ENCODE measurements around the gene ADCY9.
"Not testable (repeated sequence)": the region's sequence is repeated elsewhere in the genome, so short reads cannot be mapped to it uniquely, and the experiment has no call there.

ADCY9 gene

GRCh38 chr16:4056161-4057105, 59.8 kb downstream of the ADCY9 start:
- H3K27me3 ChIP-seq (replicated peaks; ENCODE audit: control insufficient read depth, insufficient read depth, low read length, poor library complexity, severe bottlenecking), result no peaks in the 10 kb centered on the region
- no peak overlapping the region for H3K27ac ChIP-seq (ENCODE audit: insufficient read depth, low read length, poor library complexity, severe bottlenecking)
- no peak overlapping the region for H3K4me3 ChIP-seq (ENCODE audit: insufficient read depth, low read depth, low read length, poor library complexity, severe bottlenecking)
- peaks cover 8% of the 10 kb centered on the region for H3K4me1 ChIP-seq (ENCODE audit: control insufficient read depth, insufficient read depth, low read length, poor library complexity, severe bottlenecking)
- H3K9me3 ChIP-seq (ENCODE audit: control insufficient read depth, low read length), result peaks cover 4% of the 10 kb centered on the region
- DNase-seq, result no peak
- H3K36me3 ChIP-seq (ENCODE audit: control insufficient read depth, insufficient read depth, low read length), result no peaks in the 10 kb centered on the region

GRCh38 chr16:4055748-4056147, 60.5 kb downstream of the ADCY9 start:
- H3K27me3 ChIP-seq (replicated peaks; ENCODE audit: control insufficient read depth, insufficient read depth, low read length, poor library complexity, severe bottlenecking), result no peaks in the 10 kb centered on the region
- H3K4me1 ChIP-seq (ENCODE audit: control insufficient read depth, insufficient read depth, low read length, poor library complexity, severe bottlenecking), result peaks cover 8% of the 10 kb centered on the region
- no peak overlapping the region for H3K4me3 ChIP-seq (ENCODE audit: insufficient read depth, low read depth, low read length, poor library complexity, severe bottlenecking)
- no peaks in the 10 kb centered on the region for H3K36me3 ChIP-seq (ENCODE audit: control insufficient read depth, insufficient read depth, low read length)
- H3K9me3 ChIP-seq (ENCODE audit: control insufficient read depth, low read length), result no peaks in the 10 kb centered on the region
- no peak overlapping the region for H3K27ac ChIP-seq (ENCODE audit: insufficient read depth, low read length, poor library complexity, severe bottlenecking)
- DNase-seq, result no peak

- Histone ChIP-seq H3K9me3 (ENCODE audit: control insufficient read depth, low read length) (no peaks in the 10 kb centered on the region), H3K4me1 (ENCODE audit: control insufficient read depth, insufficient read depth, low read length, poor library complexity, severe bottlenecking) (no peaks in the 10 kb centered on the region), H3K27me3 (replicated peaks; ENCODE audit: control insufficient read depth, insufficient read depth, low read length, poor library complexity, severe bottlenecking) (no peaks in the 10 kb centered on the region), H3K36me3 (ENCODE audit: control insufficient read depth, insufficient read depth, low read length) (no peaks in the 10 kb centered on the region), H3K4me3 (ENCODE audit: insufficient read depth, low read depth, low read length, poor library complexity, severe bottlenecking) (no peak overlapping the region), H3K27ac (ENCODE audit: insufficient read depth, low read length, poor library complexity, severe bottlenecking) (no peak overlapping the region)
- DNase-seq, result no peak
Measured at GRCh38 chr16:4053301-4053845, 62.9 kb downstream of the ADCY9 start.

DNA sequence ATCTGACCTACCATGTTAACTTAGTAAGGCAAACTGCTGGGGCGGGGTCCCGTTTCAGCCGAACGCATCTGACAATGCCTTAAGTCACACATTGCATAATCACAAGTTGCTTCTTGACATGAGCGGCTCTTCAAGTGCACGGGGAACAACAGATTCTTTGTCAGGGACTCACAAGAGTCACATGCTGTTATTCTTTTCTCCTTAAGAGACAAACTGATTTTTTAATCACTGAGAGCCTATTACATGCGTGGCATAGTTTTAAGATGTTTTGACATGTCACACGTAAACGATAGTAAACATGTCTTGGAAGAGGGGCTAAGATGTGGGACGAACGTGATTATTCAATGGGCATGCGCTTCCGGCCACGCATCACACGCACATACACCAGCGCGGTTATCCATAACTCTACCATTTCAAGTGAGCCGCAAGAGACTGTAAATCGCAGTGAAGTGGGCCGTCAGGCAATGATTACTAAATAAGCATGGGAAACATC, 63.4 kb downstream of the ADCY9 start:
- Histone ChIP-seq H3K27me3 (replicated peaks; ENCODE audit: control insufficient read depth, insufficient read depth, low read length, poor library complexity, severe bottlenecking) (no peaks in the 10 kb centered on the region), H3K9me3 (ENCODE audit: control insufficient read depth, low read length) (no peaks in the 10 kb centered on the region), H3K4me3 (ENCODE audit: insufficient read depth, low read depth, low read length, poor library complexity, severe bottlenecking) (no peak overlapping the region), H3K27ac (ENCODE audit: insufficient read depth, low read length, poor library complexity, severe bottlenecking) (no peak overlapping the region), H3K36me3 (ENCODE audit: control insufficient read depth, insufficient read depth, low read length) (no peaks in the 10 kb centered on the region), H3K4me1 (ENCODE audit: control insufficient read depth, insufficient read depth, low read length, poor library complexity, severe bottlenecking) (no peaks in the 10 kb centered on the region)
- DNase-seq, result no peak

DNA sequence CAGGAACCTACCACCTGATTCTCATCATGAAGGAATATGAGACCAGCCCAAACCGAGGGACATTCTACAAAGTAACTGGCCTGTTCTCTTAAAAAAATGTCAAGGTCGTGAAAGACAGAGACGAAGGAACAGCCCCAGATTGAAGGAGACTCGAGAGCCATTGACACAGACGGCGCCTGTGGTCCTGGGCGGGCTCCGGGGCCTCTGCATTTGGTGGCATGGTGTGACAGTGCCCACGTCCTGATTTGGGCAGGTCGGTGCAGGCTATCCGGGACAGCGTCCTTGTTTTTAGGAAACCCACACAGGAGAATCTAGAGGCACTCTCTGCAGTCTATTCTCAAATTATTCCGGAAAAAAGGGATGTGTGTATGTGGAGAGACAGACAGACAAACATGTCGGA, 64.1 kb downstream of the ADCY9 start:
- no peak overlapping the region for H3K4me3 ChIP-seq (ENCODE audit: insufficient read depth, low read depth, low read length, poor library complexity, severe bottlenecking)
- H3K27ac ChIP-seq (ENCODE audit: insufficient read depth, low read length, poor library complexity, severe bottlenecking), result no peak overlapping the region
- H3K36me3 ChIP-seq (ENCODE audit: control insufficient read depth, insufficient read depth, low read length), result no peaks in the 10 kb centered on the region
- no peaks in the 10 kb centered on the region for H3K9me3 ChIP-seq (ENCODE audit: control insufficient read depth, low read length)
- H3K27me3 ChIP-seq (replicated peaks; ENCODE audit: control insufficient read depth, insufficient read depth, low read length, poor library complexity, severe bottlenecking), result no peaks in the 10 kb centered on the region
- DNase-seq, result no peak
- no peaks in the 10 kb centered on the region for H3K4me1 ChIP-seq (ENCODE audit: control insufficient read depth, insufficient read depth, low read length, poor library complexity, severe bottlenecking)

GRCh38 chr16:4051591-4051990, 64.7 kb downstream of the ADCY9 start:
- no peaks in the 10 kb centered on the region for H3K36me3 ChIP-seq (ENCODE audit: control insufficient read depth, insufficient read depth, low read length)
- H3K9me3 ChIP-seq (ENCODE audit: control insufficient read depth, low read length), result no peaks in the 10 kb centered on the region
- H3K4me3 ChIP-seq (ENCODE audit: insufficient read depth, low read depth, low read length, poor library complexity, severe bottlenecking), result no peak overlapping the region
- H3K27ac ChIP-seq (ENCODE audit: insufficient read depth, low read length, poor library complexity, severe bottlenecking), result no peak overlapping the region
- DNase-seq, result no peak
- no peaks in the 10 kb centered on the region for H3K4me1 ChIP-seq (ENCODE audit: control insufficient read depth, insufficient read depth, low read length, poor library complexity, severe bottlenecking)
- H3K27me3 ChIP-seq (replicated peaks; ENCODE audit: control insufficient read depth, insufficient read depth, low read length, poor library complexity, severe bottlenecking), result no peaks in the 10 kb centered on the region

GRCh38 chr16:4049031-4049430, 67.2 kb downstream of the ADCY9 start:
- H3K4me1 ChIP-seq (ENCODE audit: control insufficient read depth, insufficient read depth, low read length, poor library complexity, severe bottlenecking), result no peaks in the 10 kb centered on the region
- no peaks in the 10 kb centered on the region for H3K9me3 ChIP-seq (ENCODE audit: control insufficient read depth, low read length)
- H3K4me3 ChIP-seq (ENCODE audit: insufficient read depth, low read depth, low read length, poor library complexity, severe bottlenecking), result no peak overlapping the region
- H3K36me3 ChIP-seq (ENCODE audit: control insufficient read depth, insufficient read depth, low read length), result no peaks in the 10 kb centered on the region
- H3K27ac ChIP-seq (ENCODE audit: insufficient read depth, low read length, poor library complexity, severe bottlenecking), result no peak overlapping the region
- no peaks in the 10 kb centered on the region for H3K27me3 ChIP-seq (replicated peaks; ENCODE audit: control insufficient read depth, insufficient read depth, low read length, poor library complexity, severe bottlenecking)
- no peak for DNase-seq

DNA sequence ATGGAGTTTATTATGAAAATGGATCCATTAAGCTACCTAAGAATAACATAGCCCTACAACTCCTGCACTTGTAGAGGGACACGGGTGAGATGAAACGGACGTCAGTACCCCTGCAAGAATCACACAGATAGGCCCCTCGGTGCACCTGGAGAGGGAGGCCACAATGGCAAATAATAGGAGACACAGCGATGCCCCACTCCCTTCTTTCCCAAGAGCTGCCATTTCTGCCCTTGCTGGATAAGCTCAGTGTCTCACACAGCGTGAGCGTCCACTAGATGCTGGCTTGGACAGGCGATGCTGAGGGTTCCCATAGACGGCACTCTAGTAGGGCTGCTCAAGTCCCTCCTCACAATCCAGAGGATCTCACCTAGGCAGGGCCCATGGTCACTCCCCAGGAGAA, 67.8 kb downstream of the ADCY9 start:
- Histone ChIP-seq H3K4me1 (ENCODE audit: control insufficient read depth, insufficient read depth, low read length, poor library complexity, severe bottlenecking) (no peaks in the 10 kb centered on the region), H3K4me3 (ENCODE audit: insufficient read depth, low read depth, low read length, poor library complexity, severe bottlenecking) (no peak overlapping the region), H3K9me3 (ENCODE audit: control insufficient read depth, low read length) (no peaks in the 10 kb centered on the region), H3K27ac (ENCODE audit: insufficient read depth, low read length, poor library complexity, severe bottlenecking) (no peak overlapping the region), H3K27me3 (replicated peaks; ENCODE audit: control insufficient read depth, insufficient read depth, low read length, poor library complexity, severe bottlenecking) (no peaks in the 10 kb centered on the region), H3K36me3 (ENCODE audit: control insufficient read depth, insufficient read depth, low read length) (no peaks in the 10 kb centered on the region)
- no peak for DNase-seq

GRCh38 chr16:4046221-4046620, 70.0 kb downstream of the ADCY9 start:
- H3K36me3 ChIP-seq (ENCODE audit: control insufficient read depth, insufficient read depth, low read length), result no peaks in the 10 kb centered on the region

GRCh38 chr16:4045561-4045960, 70.7 kb downstream of the ADCY9 start:
- H3K4me3 ChIP-seq (ENCODE audit: insufficient read depth, low read depth, low read length, poor library complexity, severe bottlenecking); DNase-seq; H3K27ac ChIP-seq (ENCODE audit: insufficient read depth, low read length, poor library complexity, severe bottlenecking); H3K4me1 ChIP-seq (ENCODE audit: control insufficient read depth, insufficient read depth, low read length, poor library complexity, severe bottlenecking); H3K27me3 ChIP-seq (replicated peaks; ENCODE audit: control insufficient read depth, insufficient read depth, low read length, poor library complexity, severe bottlenecking); H3K36me3 ChIP-seq (ENCODE audit: control insufficient read depth, insufficient read depth, low read length); H3K9me3 ChIP-seq (ENCODE audit: control insufficient read depth, low read length): not testable (repeated sequence)

More at GRCh38 chr16:4046221-4046620, 70.0 kb downstream of the ADCY9 start:
- Histone ChIP-seq H3K27me3 (replicated peaks; ENCODE audit: control insufficient read depth, insufficient read depth, low read length, poor library complexity, severe bottlenecking) (no peaks in the 10 kb centered on the region), H3K9me3 (ENCODE audit: control insufficient read depth, low read length) (no peaks in the 10 kb centered on the region), H3K27ac (ENCODE audit: insufficient read depth, low read length, poor library complexity, severe bottlenecking) (no peak overlapping the region), H3K4me3 (ENCODE audit: insufficient read depth, low read depth, low read length, poor library complexity, severe bottlenecking) (no peak overlapping the region), H3K4me1 (ENCODE audit: control insufficient read depth, insufficient read depth, low read length, poor library complexity, severe bottlenecking) (no peaks in the 10 kb centered on the region)
- no peak for DNase-seq
